ENCODE measurements around the gene AGAP1.

Gene AGAP1

GRCh38 chr2:235677276-235677788 lies 183.5 kb downstream of the AGAP1 start:
- no peak overlapping the region for H3K9ac ChIP-seq (ENCODE audit: low read length)
- no peaks in the 10 kb centered on the region for H3K27me3 ChIP-seq (ENCODE audit: control insufficient read depth, insufficient read depth, low read length)
- peaks cover 7% of the 10 kb centered on the region for H3K4me1 ChIP-seq (ENCODE audit: control insufficient read depth, insufficient read depth, low read length)
- no peaks in the 10 kb centered on the region for H3K36me3 ChIP-seq (ENCODE audit: control insufficient read depth, insufficient read depth, low read length)
- no peak overlapping the region for H3K4me3 ChIP-seq (ENCODE audit: low read length)
- H3K9me3 ChIP-seq (ENCODE audit: control insufficient read depth, low read length): no peaks in the 10 kb centered on the region

DNA sequence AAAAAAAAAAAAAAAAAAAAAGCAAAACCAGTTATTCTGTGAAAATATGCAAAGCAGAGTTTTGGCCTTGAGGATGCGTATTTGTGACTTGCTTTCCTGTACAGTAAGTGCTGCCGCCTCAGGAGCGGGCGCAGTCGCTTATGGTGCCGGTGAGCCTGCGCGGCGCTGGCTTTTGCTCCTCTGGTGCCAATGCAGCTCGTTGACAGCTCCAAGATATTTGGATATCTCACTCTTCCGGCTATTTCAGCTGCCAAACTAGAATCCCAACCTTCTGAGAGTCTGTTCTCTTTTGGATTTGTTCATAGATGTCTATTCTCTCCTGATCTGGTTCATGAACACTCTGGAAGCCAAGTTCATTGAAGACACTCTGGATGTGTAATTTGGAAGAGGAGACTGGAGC lies 184.1 kb downstream of the AGAP1 start:
- Histone ChIP-seq H3K4me3 (ENCODE audit: low read length) (no peak overlapping the region), H3K4me1 (ENCODE audit: control insufficient read depth, insufficient read depth, low read length) (peaks cover 7% of the 10 kb centered on the region), H3K36me3 (ENCODE audit: control insufficient read depth, insufficient read depth, low read length) (no peaks in the 10 kb centered on the region), H3K27me3 (ENCODE audit: control insufficient read depth, insufficient read depth, low read length) (no peaks in the 10 kb centered on the region), H3K9me3 (ENCODE audit: control insufficient read depth, low read length) (no peaks in the 10 kb centered on the region), H3K9ac (ENCODE audit: low read length) (no peak overlapping the region)

DNA sequence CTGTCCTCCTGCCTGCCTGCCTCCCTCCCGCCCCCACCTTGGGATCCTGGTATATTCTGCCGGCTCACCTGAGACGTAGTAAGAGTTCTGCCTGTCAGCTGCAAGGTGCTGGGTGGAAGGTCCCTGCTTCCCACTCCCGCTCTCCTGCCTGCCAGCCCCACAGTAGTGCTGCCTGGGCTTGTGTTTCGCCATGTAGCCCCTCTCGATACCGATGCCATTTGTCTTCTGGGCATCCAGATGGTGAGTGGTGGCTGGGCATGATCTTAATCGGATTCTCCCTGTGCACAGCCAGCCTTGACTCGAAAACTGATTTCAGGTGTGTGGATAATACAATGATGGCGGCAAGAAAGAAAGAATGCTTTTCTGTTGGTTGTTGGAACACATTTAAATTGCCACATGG lies 184.9 kb downstream of the AGAP1 start:
- Histone ChIP-seq H3K27me3 (ENCODE audit: control insufficient read depth, insufficient read depth, low read length) (no peaks in the 10 kb centered on the region), H3K4me1 (ENCODE audit: control insufficient read depth, insufficient read depth, low read length) (peaks cover 7% of the 10 kb centered on the region), H3K9ac (ENCODE audit: low read length) (no peak overlapping the region), H3K9me3 (ENCODE audit: control insufficient read depth, low read length) (no peaks in the 10 kb centered on the region), H3K4me3 (ENCODE audit: low read length) (no peak overlapping the region), H3K36me3 (ENCODE audit: control insufficient read depth, insufficient read depth, low read length) (no peaks in the 10 kb centered on the region)

- Histone ChIP-seq H3K4me1 (ENCODE audit: control insufficient read depth, insufficient read depth, low read length) (peaks cover 7% of the 10 kb centered on the region), H3K9ac (ENCODE audit: low read length) (no peak overlapping the region), H3K4me3 (ENCODE audit: low read length) (no peak overlapping the region), H3K9me3 (ENCODE audit: control insufficient read depth, low read length) (no peaks in the 10 kb centered on the region), H3K27me3 (ENCODE audit: control insufficient read depth, insufficient read depth, low read length) (no peaks in the 10 kb centered on the region), H3K36me3 (ENCODE audit: control insufficient read depth, insufficient read depth, low read length) (no peaks in the 10 kb centered on the region)
Observed at GRCh38 chr2:235679471-235679870, 185.6 kb downstream of the AGAP1 start.

- H3K36me3 ChIP-seq (ENCODE audit: control insufficient read depth, insufficient read depth, low read length): no peaks in the 10 kb centered on the region
- no peak overlapping the region for H3K4me3 ChIP-seq (ENCODE audit: low read length)
- no peaks in the 10 kb centered on the region for H3K9me3 ChIP-seq (ENCODE audit: control insufficient read depth, low read length)
- no peak overlapping the region for H3K9ac ChIP-seq (ENCODE audit: low read length)
- H3K27me3 ChIP-seq (ENCODE audit: control insufficient read depth, insufficient read depth, low read length): no peaks in the 10 kb centered on the region
- peaks cover 30% of the 10 kb centered on the region for H3K4me1 ChIP-seq (ENCODE audit: control insufficient read depth, insufficient read depth, low read length)
Observed at GRCh38 chr2:235685024-235685721, 191.3 kb downstream of the AGAP1 start.

DNA sequence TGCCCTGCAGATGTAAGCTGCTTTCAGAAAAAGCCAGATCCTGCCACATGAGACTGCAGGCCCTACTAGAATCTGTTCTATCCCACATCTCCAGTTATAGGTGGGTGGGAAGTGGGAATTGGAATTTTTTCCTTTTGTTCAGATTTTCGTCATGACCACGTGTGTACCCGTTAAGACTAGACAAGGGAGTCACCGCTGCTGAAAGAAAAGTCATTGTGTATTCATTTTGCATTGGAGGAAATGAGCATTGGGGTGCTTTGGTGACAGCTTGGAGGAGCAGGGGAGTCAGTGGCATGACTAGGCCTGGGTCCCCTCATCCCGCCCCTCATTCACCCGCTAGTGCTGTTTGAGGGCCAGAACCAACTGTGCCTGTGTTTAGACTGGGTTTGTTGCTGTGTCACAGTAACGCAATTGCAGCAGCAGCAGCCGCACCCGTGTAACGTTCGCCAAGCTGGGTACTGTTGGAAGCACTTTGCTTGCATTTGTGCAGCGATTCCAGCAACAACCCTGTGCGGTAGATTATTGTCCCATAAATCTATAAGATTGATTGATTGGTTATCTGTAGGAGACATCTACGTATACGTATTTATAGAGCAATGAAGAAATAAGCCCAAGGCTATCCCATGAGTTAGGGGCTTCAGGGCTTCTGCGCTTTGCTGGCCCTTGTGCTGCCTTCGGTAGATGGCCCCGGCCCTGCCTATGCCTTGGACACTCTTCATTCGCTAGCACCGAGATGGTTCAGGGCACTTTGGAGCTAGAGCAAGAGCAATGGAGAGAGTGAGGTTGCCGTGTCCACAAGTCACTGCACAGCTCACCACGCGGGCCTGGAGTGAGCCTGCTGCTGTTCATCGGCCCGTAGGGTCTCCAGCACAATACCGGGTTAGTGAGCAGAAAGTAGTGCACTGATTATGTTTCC lies 194.9 kb downstream of the AGAP1 start:
- H3K9ac ChIP-seq (ENCODE audit: low read length): no peak overlapping the region
- H3K27me3 ChIP-seq (ENCODE audit: control insufficient read depth, insufficient read depth, low read length): no peaks in the 10 kb centered on the region
- H3K4me1 ChIP-seq (ENCODE audit: control insufficient read depth, insufficient read depth, low read length): peaks cover 52% of the 10 kb centered on the region
- H3K4me3 ChIP-seq (ENCODE audit: low read length): no peak overlapping the region
- H3K36me3 ChIP-seq (ENCODE audit: control insufficient read depth, insufficient read depth, low read length): no peaks in the 10 kb centered on the region
- no peaks in the 10 kb centered on the region for H3K9me3 ChIP-seq (ENCODE audit: control insufficient read depth, low read length)

GRCh38 chr2:235689427-235689853 lies 195.6 kb downstream of the AGAP1 start:
- no peak overlapping the region for H3K4me3 ChIP-seq (ENCODE audit: low read length)
- no peaks in the 10 kb centered on the region for H3K27me3 ChIP-seq (ENCODE audit: control insufficient read depth, insufficient read depth, low read length)
- no peaks in the 10 kb centered on the region for H3K36me3 ChIP-seq (ENCODE audit: control insufficient read depth, insufficient read depth, low read length)
- no peaks in the 10 kb centered on the region for H3K9me3 ChIP-seq (ENCODE audit: control insufficient read depth, low read length)
- peaks cover 52% of the 10 kb centered on the region for H3K4me1 ChIP-seq (ENCODE audit: control insufficient read depth, insufficient read depth, low read length)
- no peak overlapping the region for H3K9ac ChIP-seq (ENCODE audit: low read length)

DNA sequence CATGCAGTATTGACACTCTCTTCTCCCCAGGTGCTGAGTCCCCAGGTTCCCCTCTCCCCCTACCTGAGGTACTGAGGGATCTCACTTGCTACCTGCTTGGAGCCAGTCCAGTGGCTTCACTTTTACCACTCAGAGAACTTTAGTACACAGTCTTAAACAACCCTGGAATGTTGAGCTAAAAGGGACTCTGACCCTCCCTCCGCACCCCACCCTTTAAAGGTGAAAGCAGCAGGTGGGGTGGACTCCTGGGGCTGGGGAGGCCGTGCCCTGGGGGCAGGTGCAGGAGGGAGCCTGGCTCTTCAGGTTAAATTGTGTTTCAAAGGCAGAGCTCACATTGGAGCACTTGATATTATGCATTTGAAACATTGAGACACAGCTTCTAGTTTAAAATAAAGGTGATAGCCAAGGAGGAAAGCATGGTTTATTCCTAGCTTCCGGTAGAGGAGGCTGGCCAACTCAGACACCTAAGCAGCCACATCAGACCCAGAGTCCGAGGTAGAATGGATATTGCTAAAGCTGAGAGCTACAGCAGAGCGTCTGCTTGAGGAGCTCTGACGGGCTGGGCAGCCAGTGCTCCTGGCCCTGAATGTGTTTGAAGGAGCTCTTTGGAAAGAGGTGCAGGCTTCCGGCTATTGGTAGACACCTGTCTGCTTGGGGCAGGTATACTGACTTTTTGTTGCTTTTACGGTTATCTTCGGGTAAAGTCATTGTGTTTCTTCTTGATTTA lies 196.4 kb downstream of the AGAP1 start:
- Histone ChIP-seq H3K27me3 (ENCODE audit: control insufficient read depth, insufficient read depth, low read length) (no peaks in the 10 kb centered on the region), H3K4me1 (ENCODE audit: control insufficient read depth, insufficient read depth, low read length) (peaks cover 46% of the 10 kb centered on the region), H3K36me3 (ENCODE audit: control insufficient read depth, insufficient read depth, low read length) (no peaks in the 10 kb centered on the region), H3K9ac (ENCODE audit: low read length) (no peak overlapping the region), H3K4me3 (ENCODE audit: low read length) (no peak overlapping the region), H3K9me3 (ENCODE audit: control insufficient read depth, low read length) (no peaks in the 10 kb centered on the region)

DNA sequence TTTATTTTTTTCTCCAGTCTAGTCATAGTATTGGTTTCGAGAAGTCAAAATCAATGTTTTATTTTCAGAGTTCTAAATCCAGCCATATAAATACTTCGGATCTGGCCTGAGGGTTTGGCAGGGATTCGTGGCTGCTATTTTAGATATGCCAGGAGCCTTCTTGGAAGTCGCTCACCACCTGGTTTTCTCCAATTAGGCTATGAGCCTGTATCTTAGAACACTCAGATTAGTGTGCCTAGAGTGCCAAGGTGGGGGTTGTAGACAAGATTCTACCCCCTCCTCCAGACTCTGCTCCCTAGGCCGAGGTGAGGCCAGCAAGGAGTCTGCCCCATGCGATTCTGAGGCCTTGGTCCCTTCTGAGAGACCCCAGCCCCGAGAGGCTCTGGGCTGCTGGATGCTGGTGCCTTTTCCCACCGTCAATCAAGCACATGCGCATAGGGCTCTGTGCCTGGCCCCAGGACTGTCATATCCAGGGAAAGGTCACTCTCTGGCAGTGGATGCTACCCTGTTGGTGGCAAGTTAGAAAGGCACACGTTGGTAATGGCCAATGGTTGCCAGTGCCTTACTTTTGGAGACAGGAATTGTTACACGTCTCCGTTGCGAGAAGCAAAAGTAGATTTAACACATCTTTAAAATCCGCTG lies 197.1 kb downstream of the AGAP1 start:
- H3K36me3 ChIP-seq (ENCODE audit: control insufficient read depth, insufficient read depth, low read length): no peaks in the 10 kb centered on the region
- no peak overlapping the region for H3K4me3 ChIP-seq (ENCODE audit: low read length)
- peaks cover 43% of the 10 kb centered on the region for H3K4me1 ChIP-seq (ENCODE audit: control insufficient read depth, insufficient read depth, low read length)
- no peak overlapping the region for H3K9ac ChIP-seq (ENCODE audit: low read length)
- no peaks in the 10 kb centered on the region for H3K9me3 ChIP-seq (ENCODE audit: control insufficient read depth, low read length)
- no peaks in the 10 kb centered on the region for H3K27me3 ChIP-seq (ENCODE audit: control insufficient read depth, insufficient read depth, low read length)

DNA sequence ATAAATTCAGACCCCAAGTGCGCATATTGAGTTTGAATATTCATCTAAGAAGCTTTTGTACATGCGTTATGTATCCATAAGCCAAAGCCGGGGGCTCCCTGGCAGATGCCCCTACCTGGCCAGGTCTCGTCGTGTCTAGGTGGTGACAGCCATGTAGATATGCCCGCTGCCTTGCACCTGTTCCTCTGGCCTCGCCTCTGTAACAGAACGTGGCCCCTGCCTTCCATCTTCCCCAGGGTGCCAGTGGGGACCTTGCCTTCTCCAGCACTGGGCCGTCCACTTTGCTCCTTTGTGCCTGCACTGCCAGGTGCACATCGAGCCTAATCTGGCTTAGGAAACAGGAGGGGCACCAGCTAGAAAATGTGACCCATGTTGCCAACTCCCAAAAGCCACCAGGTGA lies 198.2 kb downstream of the AGAP1 start:
- no peak overlapping the region for H3K9ac ChIP-seq (ENCODE audit: low read length)
- no peak overlapping the region for H3K4me3 ChIP-seq (ENCODE audit: low read length)
- H3K27me3 ChIP-seq (ENCODE audit: control insufficient read depth, insufficient read depth, low read length): no peaks in the 10 kb centered on the region
- peaks cover 43% of the 10 kb centered on the region for H3K4me1 ChIP-seq (ENCODE audit: control insufficient read depth, insufficient read depth, low read length)
- H3K36me3 ChIP-seq (ENCODE audit: control insufficient read depth, insufficient read depth, low read length): no peaks in the 10 kb centered on the region
- no peaks in the 10 kb centered on the region for H3K9me3 ChIP-seq (ENCODE audit: control insufficient read depth, low read length)

GRCh38 chr2:235692671-235693171 lies 198.9 kb downstream of the AGAP1 start:
- Histone ChIP-seq H3K4me1 (ENCODE audit: control insufficient read depth, insufficient read depth, low read length) (peaks cover 43% of the 10 kb centered on the region), H3K9ac (ENCODE audit: low read length) (no peak overlapping the region), H3K4me3 (ENCODE audit: low read length) (no peak overlapping the region), H3K36me3 (ENCODE audit: control insufficient read depth, insufficient read depth, low read length) (no peaks in the 10 kb centered on the region), H3K27me3 (ENCODE audit: control insufficient read depth, insufficient read depth, low read length) (no peaks in the 10 kb centered on the region), H3K9me3 (ENCODE audit: control insufficient read depth, low read length) (no peaks in the 10 kb centered on the region)

Data from mucosa of stomach (tissue), 1 donor.